GM18511 (cell line): ENCODE results near the gene NRIP2.

ENCODE experiments used
- ATAC-seq: cut with Tn5 transposase; IDR thresholded peaks from one replicate; pipeline ENCODE4 v1.9.1; 2021; ENCODE audit warnings: mild to moderate bottlenecking, moderate library complexity; ENCODE audit not compliant: unreplicated experiment

Gene NRIP2

GRCh38 chr12:2811801-2812200 lies 23.0 kb downstream of the NRIP2 start:
- ATAC-seq, result no peak

DNA sequence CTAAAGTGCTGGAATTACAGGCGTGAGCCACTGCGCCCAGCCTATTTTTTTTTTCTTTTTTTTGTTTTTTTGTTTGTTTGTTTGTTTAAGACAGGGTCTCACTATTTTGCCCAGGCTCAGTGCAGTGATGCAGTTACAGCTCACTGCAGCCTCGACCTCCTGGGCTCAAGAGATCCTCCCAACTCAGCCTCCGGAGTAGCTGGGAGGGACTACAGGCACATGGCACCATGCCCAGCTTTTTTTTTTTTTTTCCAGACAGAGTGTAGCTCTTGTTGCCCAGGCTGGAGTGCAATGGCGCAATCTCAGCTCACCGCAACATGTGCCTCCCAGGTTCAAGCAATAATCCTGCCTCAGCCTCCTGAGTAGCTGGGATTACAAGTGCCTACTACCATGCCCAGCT lies 28.1 kb downstream of the NRIP2 start:
- ATAC-seq, result no peak

GRCh38 chr12:2805143-2805520 lies 29.7 kb downstream of the NRIP2 start:
- ATAC-seq, result no peak

- no peak for ATAC-seq
These were observed 30.3 kb downstream of the NRIP2 start for GRCh38 chr12:2804393-2805142.

DNA sequence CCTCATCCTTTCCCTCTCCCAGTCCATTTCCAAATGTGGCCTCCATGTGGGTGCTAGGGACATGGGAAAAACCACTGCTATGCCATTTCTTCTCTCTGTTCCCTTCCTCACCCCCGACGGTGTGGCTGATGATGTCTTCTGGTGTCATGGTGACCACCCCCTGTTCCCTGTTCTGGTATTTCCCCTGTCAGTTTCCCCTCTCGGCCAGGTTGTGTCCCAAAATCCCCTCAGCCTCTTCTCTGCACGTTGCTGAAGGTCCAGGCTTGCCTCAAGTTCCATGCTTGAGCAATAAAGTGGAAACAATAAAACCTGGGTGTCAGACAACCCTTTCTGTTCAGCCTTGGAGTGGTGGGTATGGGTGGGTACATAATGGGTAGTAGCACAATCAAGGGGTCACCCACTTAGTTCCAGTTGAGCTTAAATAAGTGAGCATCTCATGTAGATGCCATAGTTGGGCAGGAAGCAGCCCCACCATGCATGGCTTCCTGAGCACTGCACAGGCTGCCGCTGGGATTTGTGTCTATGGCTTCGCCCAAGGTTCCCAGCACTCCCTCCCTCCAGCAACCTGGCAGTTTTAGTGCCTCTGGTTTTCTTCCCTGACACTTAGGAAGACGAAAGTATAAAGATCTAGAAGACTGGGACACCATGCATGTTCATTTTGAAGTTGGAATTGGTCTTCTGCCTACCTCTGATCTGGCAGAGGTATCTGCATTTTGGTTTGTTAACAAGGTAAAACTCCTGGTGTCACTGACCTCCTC lies 31.0 kb downstream of the NRIP2 start:
- no peak for ATAC-seq

DNA sequence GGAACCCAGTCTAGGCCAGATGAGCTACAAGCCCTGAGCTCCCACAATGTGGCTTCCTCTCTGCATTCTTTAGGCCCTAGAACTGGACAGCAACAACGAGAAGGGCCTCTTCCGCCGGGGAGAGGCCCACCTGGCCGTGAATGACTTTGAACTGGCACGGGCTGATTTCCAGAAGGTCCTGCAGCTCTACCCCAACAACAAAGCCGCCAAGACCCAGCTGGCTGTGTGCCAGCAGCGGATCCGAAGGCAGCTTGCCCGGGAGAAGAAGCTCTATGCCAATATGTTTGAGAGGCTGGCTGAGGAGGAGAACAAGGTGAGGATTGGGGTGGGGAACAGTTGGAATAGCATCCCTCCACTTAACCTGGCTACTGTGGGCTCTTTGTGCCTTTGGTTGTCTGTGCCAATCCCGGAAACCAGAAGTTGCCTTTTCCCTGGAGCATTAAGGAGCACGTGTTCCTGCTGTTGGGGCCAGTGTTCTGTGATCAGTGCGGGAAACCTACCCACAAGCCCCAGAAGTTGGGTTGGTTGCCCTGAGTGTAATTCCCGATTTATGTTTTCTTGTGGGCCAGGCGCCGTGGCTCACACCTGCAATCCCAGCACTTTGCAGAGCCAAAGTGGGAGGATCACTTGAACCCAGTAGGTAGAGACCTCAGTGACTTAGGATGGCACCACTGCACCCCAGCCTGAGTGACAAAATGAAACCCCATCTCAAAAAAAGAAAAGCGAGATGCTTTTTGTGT lies 33.6 kb downstream of the NRIP2 start:
- no peak for ATAC-seq

DNA sequence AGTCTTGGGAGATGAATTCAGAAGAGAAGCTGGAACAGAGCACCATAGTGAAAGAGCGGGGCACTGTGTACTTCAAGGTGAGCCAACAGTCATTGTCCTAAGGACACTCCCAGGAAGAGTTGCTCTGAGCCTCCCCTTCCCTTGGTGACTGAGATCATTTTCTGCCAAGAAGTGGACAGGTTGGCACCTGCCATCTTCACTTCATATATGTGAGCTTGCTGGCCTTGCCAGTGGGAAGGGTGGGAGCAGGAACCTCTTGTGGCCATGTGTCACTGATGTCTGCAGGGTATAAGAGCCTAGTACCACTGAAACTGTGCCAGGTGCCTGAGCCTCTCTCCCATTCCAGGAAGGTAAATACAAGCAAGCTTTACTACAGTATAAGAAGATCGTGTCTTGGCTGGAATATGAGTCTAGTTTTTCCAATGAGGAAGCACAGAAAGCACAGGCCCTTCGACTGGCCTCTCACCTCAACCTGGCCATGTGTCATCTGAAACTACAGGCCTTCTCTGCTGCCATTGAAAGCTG lies 34.7 kb downstream of the NRIP2 start:
- ATAC-seq, result no peak

GRCh38 chr12:2797721-2798418 lies 37.0 kb downstream of the NRIP2 start:
- no peak for ATAC-seq

DNA sequence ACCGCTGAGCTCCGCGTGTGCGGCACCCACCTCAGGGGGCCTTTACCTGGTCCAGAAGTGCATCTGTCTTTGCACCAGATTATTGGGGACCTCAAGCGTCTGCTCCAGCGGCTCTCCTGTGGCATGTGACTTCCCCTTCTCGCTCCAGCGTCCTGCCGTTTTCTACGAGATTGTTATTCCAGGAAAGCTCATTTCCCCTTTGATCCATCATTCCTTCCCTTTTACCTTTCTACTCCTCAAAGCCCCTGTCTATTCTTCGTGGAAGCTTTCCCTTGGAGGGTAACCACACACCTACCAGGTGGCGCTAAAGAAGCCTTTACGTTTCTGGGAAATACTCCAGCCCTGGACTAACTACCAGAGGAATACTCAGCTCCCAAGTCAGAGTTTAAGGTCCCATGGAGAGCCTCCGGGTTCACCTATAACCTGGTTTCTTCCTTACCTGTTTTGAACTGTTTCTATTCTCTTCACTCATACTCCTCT lies 38.6 kb downstream of the NRIP2 start:
- ATAC-seq, result no peak

GRCh38 chr12:2795291-2796186 lies 39.3 kb downstream of the NRIP2 start:
- peak; percentile 81 for ATAC-seq

GRCh38 chr12:2794736-2795289 lies 40.0 kb downstream of the NRIP2 start, which contains the start of gene FKBP4:
Gene FKBP4 (plus strand): TSS chr12:2794970. CDS start chr12:2795140, 170 bp downstream.
- ATAC-seq, result peak; percentile 83

DNA sequence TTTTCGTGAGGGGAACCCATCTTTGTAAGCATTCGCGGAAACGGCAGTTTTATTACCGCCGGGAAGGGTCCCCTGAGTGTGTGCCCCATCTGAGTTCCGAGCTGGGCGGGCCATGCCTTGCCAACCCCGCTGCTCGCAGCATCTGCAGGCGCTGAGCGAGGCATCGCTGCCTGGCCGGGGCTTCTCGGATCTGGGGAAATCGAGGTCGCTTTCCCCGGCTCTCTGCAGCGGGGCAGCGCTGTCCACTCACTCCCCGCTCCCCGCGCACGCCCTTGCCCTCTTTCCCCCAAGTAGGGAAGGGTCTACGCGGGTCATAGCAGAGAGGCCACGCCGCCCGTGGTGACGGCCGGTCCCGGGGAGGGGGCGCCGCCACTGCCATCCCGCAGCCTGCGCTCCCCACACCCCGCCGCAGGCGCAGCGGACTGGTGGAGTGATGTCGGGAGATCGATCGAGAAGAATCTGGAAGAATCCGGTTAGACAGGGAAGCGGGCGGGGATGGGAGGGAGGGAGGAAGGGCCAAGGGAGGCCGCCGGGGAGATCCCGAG lies 40.6 kb downstream of the NRIP2 start:
- no peak for ATAC-seq

DNA sequence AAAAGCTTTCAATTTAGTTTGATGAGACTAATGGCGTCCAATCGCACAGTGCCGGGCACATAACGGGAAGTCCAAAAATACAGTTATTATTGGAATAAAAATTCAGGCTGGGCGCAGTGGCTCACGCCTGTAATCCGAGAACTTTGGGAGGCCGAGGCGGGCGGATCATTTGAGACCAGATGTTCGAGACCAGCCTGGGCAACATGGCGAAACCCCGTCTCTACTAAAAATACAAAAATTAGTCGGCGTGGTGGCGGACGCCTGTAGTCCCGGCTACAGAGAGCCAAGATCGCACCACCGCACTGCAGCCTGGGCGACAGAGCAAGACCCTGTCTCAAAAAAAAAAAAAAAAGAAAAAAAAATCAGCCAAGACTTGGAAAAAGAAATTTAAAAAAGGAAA lies 41.3 kb downstream of the NRIP2 start:
- no peak for ATAC-seq

DNA sequence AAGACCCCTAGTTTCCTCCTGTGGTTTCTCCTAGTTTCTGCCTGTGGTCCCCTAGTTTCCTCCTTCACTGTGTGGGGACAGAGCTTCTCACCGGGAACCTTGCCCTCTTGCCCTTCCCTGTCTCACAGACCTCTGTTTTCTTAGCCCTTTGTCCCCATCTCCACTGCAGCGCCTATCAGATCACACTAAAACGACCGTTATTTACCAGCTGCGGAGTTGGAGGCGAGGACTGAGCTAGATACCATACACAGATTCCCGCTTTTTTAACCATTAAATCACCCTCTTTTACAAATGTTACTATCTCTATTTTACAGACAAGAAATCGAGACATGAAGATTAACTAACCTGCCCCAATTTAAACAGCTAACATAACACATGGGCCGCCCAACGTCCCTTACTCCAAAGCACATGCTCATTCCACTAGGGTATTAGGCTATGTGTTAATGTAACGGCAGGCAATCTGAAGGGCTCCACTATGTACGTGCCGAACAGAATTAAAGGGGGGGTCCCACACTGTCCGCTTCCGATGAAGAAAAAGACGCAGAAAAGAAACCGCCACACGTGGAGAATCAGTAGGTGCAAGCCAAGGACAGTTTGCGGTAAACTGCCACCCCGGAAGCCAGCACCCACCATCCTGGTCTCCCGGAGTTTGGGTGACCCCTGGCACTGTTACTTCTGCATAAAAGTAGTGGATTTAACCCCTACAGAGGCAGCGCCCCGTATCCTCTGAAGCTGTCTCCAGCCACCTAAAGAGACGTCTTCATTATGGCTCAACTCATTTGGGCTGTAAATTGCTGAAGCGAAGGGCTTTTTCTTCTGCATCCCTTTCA lies 41.9 kb downstream of the NRIP2 start:
- no peak for ATAC-seq

DNA sequence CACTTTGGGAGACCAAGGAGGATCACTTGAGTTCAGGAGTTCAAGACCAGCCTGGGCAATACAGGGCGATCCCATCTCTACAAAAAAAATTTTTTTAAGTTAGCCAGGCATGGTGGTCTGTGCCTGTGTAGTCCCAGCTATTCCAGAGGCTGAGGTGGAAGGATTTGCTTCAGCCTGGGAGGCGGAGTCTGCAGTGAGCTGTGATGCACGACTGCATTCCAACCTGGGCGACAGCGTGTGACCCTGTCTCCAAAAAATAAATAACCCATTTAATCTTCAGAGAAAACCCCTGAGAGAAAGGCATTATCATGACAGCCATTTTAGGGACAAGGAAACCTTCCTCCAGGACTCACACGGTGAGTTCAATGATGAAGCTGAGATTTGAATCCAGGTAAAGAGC lies 43.7 kb downstream of the NRIP2 start:
- ATAC-seq, result no peak

DNA sequence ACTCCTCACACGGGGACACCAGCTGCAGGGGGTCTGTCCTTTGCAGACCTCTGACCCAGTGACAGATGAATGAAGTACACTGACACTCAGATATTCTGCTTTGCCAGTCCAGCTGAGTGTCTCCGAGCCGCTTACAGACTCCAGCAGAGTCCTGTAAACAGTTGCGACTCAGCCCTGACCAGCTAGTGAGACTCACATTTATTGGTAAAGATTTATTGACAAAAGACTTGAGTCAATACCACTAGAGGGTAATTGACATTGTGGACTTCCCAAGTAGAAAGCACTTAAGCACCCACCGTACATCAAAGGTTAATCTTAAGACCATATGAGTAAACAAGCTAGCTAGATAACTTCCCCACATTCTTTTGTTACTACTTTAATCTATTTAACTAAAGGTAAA lies 49.8 kb downstream of the NRIP2 start:
- no peak for ATAC-seq

GRCh38 chr12:2783936-2784600 lies 50.8 kb downstream of the NRIP2 start:
- ATAC-seq, result no peak

DNA sequence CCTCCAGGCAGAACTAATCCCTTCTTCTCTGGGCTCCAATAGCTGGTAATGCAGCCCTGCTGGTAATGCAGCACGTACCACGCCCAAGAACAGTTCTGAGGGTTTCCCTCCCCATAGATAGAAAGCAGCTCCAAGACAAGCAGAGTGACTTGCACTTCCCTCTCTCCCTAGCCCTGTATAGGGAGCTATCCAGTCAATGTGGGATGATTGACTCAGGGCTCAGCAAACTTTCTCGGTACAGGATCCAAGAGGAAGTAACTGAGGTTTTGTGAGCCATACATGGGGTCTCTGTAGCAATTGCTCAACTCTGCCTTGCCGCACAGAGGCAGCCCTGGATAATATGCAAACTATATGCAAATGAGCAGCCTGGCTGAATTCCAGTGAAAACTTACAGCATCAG lies 55.6 kb downstream of the NRIP2 start:
- no peak for ATAC-seq
